Hepatic stellate cell (primary cell): ENCODE data around the gene RUNDC3A.
"Not testable (repeated sequence)": the region's sequence is repeated elsewhere in the genome, so short reads cannot be mapped to it uniquely, and the experiment has no call there.

Source experiments
- DNase-seq: peaks from one replicate; pipeline ENCODE4 v3.0.0; 2011; ENCODE audit warnings: low spot score

Gene RUNDC3A

GRCh38 chr17:44320066-44320465 is 11.7 kb downstream of the RUNDC3A start:
- DNase-seq = no peak

DNA sequence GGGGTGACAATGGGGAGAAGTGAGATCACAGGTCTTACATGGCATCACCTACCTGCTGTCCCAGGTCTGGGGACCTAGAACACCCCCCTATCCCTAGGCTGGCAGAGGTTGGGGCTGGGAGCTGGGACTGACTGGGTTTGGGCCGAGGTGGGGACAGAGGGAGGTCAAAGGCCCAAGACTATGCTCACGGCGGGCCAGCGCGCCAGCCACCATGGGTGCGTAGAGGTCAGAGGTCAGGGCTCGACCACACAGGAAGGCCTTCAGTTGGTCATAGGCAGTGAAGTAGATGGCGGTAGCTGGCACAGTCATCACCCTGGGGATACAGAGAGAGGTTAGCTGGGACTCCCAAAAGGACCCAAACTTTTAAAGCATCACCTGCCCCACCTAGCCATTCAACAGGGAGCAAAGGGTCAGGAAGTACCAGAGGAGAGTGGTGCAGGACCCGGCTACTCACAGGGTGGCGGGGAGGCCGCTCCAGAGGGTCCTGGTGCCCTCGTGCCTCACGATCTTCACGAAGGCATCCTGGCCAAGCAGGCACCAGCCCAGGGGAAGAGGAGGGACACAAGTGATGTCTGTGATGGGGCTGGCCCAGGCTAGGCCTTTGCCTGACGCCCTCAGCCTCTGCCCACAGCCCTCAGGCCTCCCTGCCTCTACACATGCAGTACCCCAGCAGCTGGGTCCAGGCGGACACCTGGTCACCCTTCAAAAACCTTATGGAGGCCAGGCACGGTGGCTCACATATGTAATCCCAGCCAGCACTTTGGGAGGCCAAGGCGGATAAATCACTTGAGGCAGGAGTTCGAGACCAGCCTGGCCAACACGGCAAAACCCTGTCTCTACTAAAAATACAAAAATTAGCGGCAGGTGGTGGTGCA is 13.1 kb downstream of the RUNDC3A start:
- no peak for DNase-seq

GRCh38 chr17:44322236-44322895 is 14.0 kb downstream of the RUNDC3A start:
- no peak for DNase-seq

DNA sequence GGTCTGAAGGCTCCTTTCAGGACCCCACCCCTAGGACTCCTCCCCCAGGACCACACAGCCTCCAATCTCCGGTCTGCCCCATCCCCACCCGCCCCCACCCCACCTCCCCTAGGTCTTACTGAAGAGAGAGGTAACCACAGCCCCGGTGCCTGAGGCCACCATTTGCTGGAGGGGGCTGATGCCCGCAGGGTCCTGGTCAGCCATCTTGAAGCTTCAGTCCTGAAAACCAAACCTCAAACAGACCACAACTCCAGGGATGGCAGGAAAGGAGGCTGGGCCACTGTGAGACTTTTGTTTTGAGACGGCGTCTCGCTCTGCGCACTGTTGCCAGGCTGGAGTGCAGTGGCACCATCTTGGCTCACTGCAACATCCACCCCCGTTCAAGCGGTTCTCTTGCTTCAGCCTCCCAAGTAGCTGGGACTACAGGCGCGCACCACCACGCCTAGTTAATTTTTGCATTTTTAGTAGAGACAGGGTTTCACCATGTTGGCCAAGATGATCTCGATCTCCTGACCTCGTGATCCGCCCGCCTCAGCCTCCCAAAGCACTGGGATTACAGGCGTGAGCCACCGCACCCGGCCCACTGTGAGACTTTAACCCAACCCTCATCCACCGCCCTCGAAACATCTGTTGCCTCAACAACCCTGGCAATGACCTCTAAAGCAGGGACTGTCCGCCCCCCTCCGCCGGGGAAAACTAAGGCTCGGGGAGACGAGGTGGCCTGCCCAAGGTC is 15.1 kb downstream of the RUNDC3A start:
- DNase-seq = no peak

DNA sequence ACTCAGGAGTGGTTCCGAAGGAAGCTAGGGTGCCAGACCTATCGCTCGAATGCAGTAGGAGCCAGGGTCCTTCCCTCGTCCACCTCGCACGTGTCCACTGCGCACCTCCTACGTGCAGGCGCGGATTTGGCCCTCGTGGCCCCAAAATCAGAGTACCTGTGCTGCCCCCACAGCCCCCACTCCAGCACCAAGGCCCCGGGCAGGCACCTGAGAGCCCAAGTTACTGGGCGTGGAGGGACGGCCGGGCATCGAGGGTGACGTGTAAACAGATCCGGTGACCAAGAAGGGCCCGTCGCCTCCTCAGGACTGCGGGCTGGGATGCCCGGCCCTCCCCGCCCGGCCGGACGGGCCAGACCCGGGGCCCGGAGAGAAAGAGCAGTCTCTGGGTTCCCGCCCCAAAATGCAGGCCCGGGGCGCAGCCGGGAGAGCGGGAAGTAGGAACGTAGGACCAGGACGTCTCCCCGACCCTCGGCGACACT is 15.7 kb downstream of the RUNDC3A start:
- DNase-seq = no peak

- peak; percentile 92 for DNase-seq
These were observed 16.3 kb downstream of the RUNDC3A start, which contains the start of gene SLC25A39 for GRCh38 chr17:44324571-44325275. TSS of gene SLC25A39 (minus strand) at chr17:44324823. CDS start at chr17:44323562, 1,261 bp downstream.

DNA sequence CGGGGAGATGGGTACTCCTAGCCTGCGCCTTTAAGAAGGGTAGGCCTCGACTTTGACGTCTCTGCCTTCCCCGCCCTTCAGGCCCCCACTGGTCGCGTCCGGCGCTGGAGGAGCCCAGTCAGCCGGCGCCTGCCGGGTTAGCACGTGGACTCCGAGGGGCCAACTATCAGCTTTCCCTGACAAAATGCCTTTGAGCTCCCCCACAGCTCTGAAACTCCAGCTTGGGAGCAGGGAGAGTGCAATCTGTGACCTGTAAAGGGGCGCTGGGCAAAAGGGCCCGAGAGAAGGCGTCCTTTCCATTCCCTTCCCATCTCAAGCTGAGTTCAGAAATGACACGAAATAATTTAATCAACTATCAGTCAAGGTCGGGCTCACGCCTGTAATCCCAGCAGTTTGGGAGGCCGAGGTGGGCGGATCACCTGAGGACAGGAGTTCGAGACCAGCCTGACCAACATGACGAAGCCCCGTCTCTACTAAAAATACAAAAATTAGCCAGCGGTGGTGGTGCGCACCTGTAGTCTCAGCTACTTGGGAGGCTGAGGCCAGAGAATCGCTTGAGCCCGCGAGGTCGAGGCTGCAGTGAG is 18.6 kb downstream of the RUNDC3A start:
- DNase-seq = peak; percentile 97

- no peak for DNase-seq
These were observed 19.5 kb downstream of the RUNDC3A start for GRCh38 chr17:44327715-44328449.

DNA sequence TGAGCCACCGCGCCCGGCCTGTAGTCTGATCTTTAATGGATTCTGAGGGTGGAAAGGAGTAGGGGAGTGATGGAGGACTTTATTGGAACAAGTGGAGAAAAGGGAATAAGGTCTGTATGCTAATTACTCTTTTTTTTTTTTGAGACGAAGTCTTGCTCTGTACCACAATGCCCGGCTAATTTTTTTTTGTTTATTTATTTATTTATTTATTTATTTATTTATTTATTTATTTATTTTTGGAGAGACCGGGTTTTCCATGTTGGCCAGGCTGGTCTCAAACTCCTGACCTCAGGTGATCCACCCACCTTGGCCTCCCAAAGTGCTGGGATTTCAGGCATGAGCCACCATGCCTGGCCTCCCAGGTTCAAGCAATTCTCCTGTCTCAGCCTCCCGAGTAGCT is 21.1 kb downstream of the RUNDC3A start:
- not testable (repeated sequence) for DNase-seq

GRCh38 chr17:44330263-44330662 is 21.9 kb downstream of the RUNDC3A start:
- not testable (repeated sequence) for DNase-seq

DNA sequence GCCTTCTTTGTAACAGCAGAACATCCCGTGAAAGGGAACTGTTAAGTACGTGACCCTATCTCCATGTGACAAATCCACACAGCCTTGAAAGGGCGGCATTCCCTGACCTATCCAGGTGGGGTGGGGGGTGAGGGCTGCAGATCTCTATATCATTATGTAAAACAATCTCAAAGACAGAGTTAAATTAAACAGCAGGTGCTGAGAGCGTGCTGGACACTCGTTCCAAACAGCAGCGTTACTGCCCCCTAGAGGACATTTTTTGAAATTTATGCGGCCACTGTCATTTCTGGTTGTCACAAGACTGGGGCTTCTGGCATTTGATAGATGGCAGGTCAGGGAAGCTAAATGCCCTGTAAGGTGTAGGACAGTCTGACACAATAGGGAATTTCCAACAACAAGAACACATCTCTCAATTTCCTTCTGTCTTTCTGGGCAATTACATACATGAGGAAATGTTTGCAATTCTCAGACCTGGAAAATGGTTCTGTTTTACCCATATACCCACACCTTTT is 22.9 kb downstream of the RUNDC3A start:
- peak; percentile 67 for DNase-seq

GRCh38 chr17:44333371-44333770 is 25.0 kb downstream of the RUNDC3A start:
- DNase-seq = no peak

DNA sequence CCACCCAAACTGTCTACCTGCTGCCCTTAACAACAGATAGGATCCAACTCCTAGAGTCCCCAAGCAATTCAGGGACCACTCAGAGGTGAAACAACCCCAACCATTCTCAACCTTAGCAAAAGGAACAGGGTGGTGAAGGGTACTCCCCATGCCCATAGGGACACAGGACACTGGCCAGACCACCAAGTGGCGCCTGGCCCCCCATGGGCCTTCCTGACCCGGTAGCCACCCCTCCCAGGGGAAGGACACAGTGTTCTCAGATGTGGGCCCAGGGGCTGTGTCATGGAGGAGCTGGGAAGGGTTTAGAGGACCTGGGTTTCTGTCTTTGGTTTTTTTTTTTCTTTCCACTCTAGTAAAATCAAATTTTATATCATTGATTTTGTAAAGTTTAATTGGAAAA is 25.9 kb downstream of the RUNDC3A start:
- DNase-seq = no peak

- no peak for DNase-seq
These were observed 26.3 kb downstream of the RUNDC3A start for GRCh38 chr17:44334727-44335126.

DNA sequence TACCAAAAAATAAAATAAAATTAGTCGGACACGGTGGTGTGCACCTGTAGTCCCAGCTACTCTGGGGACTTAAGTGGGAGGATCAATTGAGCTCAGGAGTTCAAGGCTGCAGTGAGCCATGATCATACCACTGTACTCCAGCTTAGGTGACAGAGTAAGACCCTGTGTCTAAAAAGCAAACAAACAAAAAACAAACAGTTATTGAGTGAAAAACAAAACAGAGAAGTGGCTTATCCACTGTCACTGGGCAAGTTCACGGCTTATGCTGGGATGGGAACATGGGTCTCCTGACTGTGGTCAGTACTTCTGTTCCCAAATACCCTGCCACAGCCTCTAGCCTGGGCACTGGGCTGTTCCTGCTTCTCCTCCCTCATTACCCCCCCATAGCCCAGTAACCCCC is 27.2 kb downstream of the RUNDC3A start:
- no peak for DNase-seq

DNA sequence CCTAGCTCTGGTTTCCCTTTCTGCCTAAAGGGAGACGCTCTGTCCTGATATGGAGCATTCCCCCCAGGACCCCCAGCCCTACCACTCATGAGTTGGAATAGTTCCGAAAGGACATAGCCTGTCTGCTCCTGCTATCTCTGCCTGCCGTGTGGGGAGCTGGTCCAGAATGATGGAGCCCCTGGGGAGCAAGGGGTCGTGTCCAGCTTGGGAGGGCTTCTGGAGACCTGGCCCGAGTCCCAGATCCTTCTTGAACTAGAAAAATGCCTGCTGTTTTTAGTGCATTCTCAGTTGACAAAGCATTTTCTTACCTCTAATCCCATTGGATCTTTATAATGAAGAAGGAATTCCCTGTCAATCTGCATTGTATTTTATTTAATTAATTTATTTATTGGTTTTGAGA is 27.6 kb downstream of the RUNDC3A start:
- DNase-seq = no peak

DNA sequence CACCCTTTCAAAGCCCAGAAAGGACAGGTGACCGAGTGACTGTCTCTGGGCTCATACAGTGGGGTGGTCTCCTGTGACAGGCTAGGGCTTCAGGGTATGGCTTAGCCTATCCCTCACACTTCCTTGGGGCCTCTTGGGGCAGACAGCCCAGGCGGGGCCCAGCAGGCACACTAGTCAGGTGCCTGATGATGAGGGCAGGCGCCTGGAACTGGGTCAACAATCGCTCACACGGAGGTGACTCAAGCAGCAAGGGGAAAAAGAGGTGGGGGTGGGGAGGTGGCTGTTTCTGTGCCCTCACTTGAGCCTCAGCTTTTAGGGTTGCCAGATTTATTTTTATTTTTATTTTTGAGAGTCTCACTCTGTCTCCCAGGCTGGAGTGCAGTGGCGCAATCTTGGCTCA is 30.3 kb downstream of the RUNDC3A start:
- DNase-seq = no peak

DNA sequence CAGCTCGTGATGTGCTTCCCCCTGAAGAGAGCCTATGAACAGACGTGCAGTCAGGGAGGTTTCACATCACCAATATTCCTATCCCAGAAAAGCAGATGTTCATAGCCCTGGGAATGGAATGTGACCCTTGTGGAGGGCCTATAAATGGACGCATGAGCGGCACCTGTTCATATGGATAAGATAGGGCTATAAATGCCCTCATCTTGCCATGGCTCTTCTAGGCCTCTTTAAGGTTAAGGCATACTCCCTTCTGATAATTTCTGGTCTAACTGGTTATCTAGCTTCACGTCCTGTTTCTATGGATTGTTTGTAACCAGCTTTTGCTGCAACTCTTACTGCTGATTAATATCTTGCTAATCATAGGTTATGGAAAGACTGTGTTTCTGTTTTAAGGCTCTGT is 32.2 kb downstream of the RUNDC3A start:
- DNase-seq = not testable (repeated sequence)

DNA sequence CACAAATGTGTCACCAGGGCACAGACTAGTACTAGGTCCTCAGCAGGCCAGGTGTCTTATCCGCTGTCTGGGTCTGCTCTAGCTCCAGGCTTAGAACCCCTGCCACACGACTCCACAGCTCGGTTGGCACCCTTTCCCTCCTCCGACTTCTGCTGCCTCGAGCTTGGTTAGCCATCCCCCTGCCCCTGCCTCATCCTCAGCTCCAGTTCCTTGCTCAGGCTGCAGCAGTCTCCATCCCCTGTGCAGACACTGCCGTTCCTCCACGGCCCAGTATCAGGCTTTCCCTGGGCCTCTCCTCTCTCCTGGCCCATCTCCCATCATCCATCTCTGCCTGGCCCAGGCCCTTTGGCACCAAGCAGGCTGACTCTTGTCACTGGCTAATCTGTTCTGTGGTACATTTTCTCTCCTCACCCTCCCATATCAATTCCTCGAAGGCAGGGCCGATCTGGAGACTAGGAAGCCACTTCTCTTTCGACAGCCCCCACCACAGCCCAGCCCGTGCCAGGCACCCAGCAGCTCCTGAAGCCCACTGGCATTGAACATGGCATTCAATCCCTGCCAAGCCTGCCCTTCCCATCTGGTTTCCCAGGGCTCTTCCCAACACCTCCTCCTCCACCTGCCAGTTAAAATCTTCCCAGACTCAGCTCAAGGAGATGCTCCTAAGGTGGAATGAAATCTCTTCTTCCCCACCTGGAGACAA is 35.3 kb downstream of the RUNDC3A start:
- no peak for DNase-seq

DNA sequence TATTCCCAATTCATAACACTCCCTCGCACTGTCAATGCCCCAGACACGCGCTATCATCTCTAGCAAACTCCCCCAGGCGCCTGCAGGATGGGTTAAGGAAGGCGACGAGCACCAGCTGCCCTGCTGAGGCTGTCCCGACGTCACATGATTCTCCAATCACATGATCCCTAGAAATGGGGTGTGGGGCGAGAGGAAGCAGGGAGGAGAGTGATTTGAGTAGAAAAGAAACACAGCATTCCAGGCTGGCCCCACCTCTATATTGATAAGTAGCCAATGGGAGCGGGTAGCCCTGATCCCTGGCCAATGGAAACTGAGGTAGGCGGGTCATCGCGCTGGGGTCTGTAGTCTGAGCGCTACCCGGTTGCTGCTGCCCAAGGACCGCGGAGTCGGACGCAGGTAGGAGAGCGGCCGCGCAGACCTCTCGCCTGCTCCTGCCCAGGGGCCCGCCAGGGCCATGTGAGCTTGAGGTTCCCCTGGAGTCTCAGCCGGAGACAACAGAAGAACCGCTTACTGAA is 36.6 kb downstream of the RUNDC3A start, which contains the start of gene GRN:
TSS of gene GRN (plus strand) at position 364 of the 515 bp plus-strand sequence. CDS start 3,863 bp downstream, outside the sequence.
- DNase-seq = peak; percentile 100
